Spleen (tissue), 11 donors: ENCODE results near the gene SEPTIN5. TPM values are rescaled to one million over a fixed set of nuclear protein-coding genes. Genes with fewer than 3 reads are reported as not detected.

Experiments used
- DNase-seq: peaks from one replicate; pipeline ENCODE4 v3.0.0-alpha.2; 2020
- H3K27ac ChIP-seq, 8 donors: fragments of 200-600 bp; sonication (generic) in 7 of 8; 1 replicate in 4 of 8; 2 replicates in 4 of 8; pipeline versions ENCODE4 v1.5.0 to v1.8.0; 2016 to 2021; ENCODE audit warnings: inconsistent platforms in 4 of 8, mild to moderate bottlenecking in 4 of 8, moderate library complexity in 1 of 8
- H3K27me3 ChIP-seq, 7 donors: fragments of 200-600 bp; sonication (generic) in 6 of 7; replicated peaks in 1 of 7; 1 replicate in 4 of 7; 2 replicates in 3 of 7; pipeline versions ENCODE4 v1.5.0 to v1.8.0; 2016 to 2021; ENCODE audit warnings: inconsistent platforms in 3 of 7, mild to moderate bottlenecking in 1 of 7
- H3K36me3 ChIP-seq, 6 donors: fragments of 200-600 bp; sonication (generic) in 5 of 6; 1 replicate in 4 of 6; 2 replicates in 2 of 6; pipeline versions ENCODE4 v1.5.0 to v1.8.0; 2016 to 2021; ENCODE audit warnings: inconsistent platforms in 2 of 6
- H3K4me1 ChIP-seq, 6 donors: fragments of 200-600 bp; sonication (generic) in 5 of 6; 1 replicate in 3 of 6; 2 replicates in 3 of 6; pipeline versions ENCODE4 v1.5.0 to v1.8.0; 2016 to 2021; ENCODE audit warnings: inconsistent platforms in 3 of 6
- H3K4me3 ChIP-seq, 8 donors: fragments of 200-600 bp; sonication (generic) in 7 of 8; 1 replicate in 4 of 8; 2 replicates in 4 of 8; pipeline versions ENCODE4 v1.5.0 to v1.8.0; 2016 to 2021; ENCODE audit warnings: inconsistent platforms in 4 of 8, mild to moderate bottlenecking in 4 of 8, moderate library complexity in 2 of 8
- H3K9me3 ChIP-seq, 8 donors: fragments of 200-600 bp; sonication (generic) in 7 of 8; 1 replicate in 4 of 8; 2 replicates in 4 of 8; pipeline versions ENCODE4 v1.5.0 to v1.8.0; 2016 to 2021; ENCODE audit warnings: inconsistent platforms in 4 of 8
- CTCF ChIP-seq, 11 experiments: fragments of 200-600 bp in 7 of 11; fragments of 450-650 bp in 4 of 11; sonication (generic) in 4 of 11; IDR thresholded peaks in 8 of 11; conservative IDR thresholded peaks in 3 of 11; 1 replicate in 7 of 11; 2 replicates in 4 of 11; pipeline versions ENCODE4 v1.4.0 to v1.8.0; 2016 to 2021; ENCODE audit warnings: antibody characterized with exemption in 11 of 11, inconsistent platforms in 4 of 11, mild to moderate bottlenecking in 1 of 11
- POLR2A ChIP-seq, 3 donors: fragments of 450-650 bp; IDR thresholded peaks; one replicate each; pipeline ENCODE4 v1.5.1; 2017; ENCODE audit warnings: antibody characterized with exemption in 3 of 3, mild to moderate bottlenecking in 1 of 3
- POLR2AphosphoS5 ChIP-seq, 3 donors: sonication (generic); formaldehyde crosslinking; IDR thresholded peaks; one replicate each; pipeline ENCODE4 v1.5.1; 2017; ENCODE audit warnings: antibody characterized with exemption in 3 of 3
- WGBS, 5 donors: extraction: QIAGEN DNeasy Blood & Tissue Kit in 3 of 5; methylation state at CpG; one replicate each; pipeline versions ENCODE4 v1.1.5 to v1.1.7; 2013 to 2018; 5-methylcytosine and 5-hydroxymethylcytosine counted together
- intact Hi-C: fragments of 100-400 bp; cut with DNase I; formaldehyde crosslinking; loops from one replicate; pipeline ENCODE4 v1.15.0; 2023; ENCODE audit warnings: low total_unique reads
- polyA plus RNA-seq, 3 donors: library from polyadenylated mRNA; stranded (reverse); fragments of 200-250 nt; gene quantifications; one replicate each; pipeline ENCODE4 v1.2.1, GENCODE V29; 2013
- total RNA-seq, 7 donors: library from RNA; depleted of rRNA in 3 of 7; stranded (reverse); fragments of >200 nt in 3 of 7; fragmentation: NEBNext Ultra II Directional in 4 of 7; extraction: Animal tissue kit (Norgen Biotek cat#: 25700) in 4 of 7; gene quantifications; one replicate each; pipeline versions ENCODE4 v1.1.0 to v1.2.1, GENCODE V29; 2016 to 2021
- donor health status: healthy with polysubstance abuse.
- donor health status: DM: no; HTN: no; CAD: no; lungs with moderate emphysema.
- donor health status: DM: no; HTN: no; CAD: no.
- donor health status: Bipolar disorder and iron deficiency.
- donor health status: healthy.
- donor health status: DM: no; HTN: no; CAD: no.
- donor health status: DM: yes; HTN: yes; CAD: no.

Gene SEPTIN5
- total and polyA plus RNA-seq, 10 donors = 4.0 to 19.2 (median 11.8) TPM

- Histone ChIP-seq H3K36me3 (no peaks in the 10 kb centered on the region), H3K4me1 (peaks cover 4 to 66% (median 53%) of the 10 kb centered on the region in 6 donors), H3K9me3 (no peaks in the 10 kb centered on the region), H3K4me3 (no peak overlapping the region), H3K27ac (no peak overlapping the region), H3K27me3 (peaks cover 9 to 98% (median 90%) of the 10 kb centered on the region in 7 donors)
- WGBS, 5 donors = 79 to 87% (median 82%) methylated on average over 18 to 34 of the region's 34 CpGs
- DNase-seq = no peak
- intact Hi-C loops = no loop called here
- no peak for TF ChIP-seq POLR2AphosphoS5 (IDR thresholded peaks at IDR 0.05)
- TF ChIP-seq CTCF (IDR thresholded peaks at IDR 0.05 in 8 of 11, conservative IDR thresholded peaks at IDR 0.05 in 3 of 11) = no peak
- TF ChIP-seq POLR2A (IDR thresholded peaks at IDR 0.05) = no peak
Observed at GRCh38 chr22:19762568-19763457, 48.5 kb downstream of the SEPTIN5 start.

GRCh38 chr22:19763458-19764298 is 49.4 kb downstream of the SEPTIN5 start:
- peaks cover 6 to 66% (median 57%) of the 10 kb centered on the region in 6 donors for H3K4me1 ChIP-seq
- intact Hi-C loops = no loop called here
- TF ChIP-seq POLR2A (IDR thresholded peaks at IDR 0.05) = no peak
- no peak for TF ChIP-seq CTCF (IDR thresholded peaks at IDR 0.05 in 8 of 11, conservative IDR thresholded peaks at IDR 0.05 in 3 of 11)
- TF ChIP-seq POLR2AphosphoS5 (IDR thresholded peaks at IDR 0.05) = no peak
- no peak overlapping the region for H3K27ac ChIP-seq
- H3K4me3 ChIP-seq = no peak overlapping the region
- peaks cover 9 to 98% (median 92%) of the 10 kb centered on the region in 7 donors for H3K27me3 ChIP-seq
- DNase-seq = no peak
- 66 to 79% (median 75%) methylated on average over 28 to 39 of the region's 39 CpGs for WGBS, 5 donors
- no peaks in the 10 kb centered on the region for H3K9me3 ChIP-seq
- H3K36me3 ChIP-seq = no peaks in the 10 kb centered on the region

- DNase-seq = no peak
Observed at GRCh38 chr22:19764299-19764593, 49.9 kb downstream of the SEPTIN5 start.

More at GRCh38 chr22:19764299-19764593, 49.9 kb downstream of the SEPTIN5 start:
- H3K4me1 ChIP-seq = peaks cover 6 to 66% (median 52%) of the 10 kb centered on the region in 6 donors
- no peaks in the 10 kb centered on the region for H3K9me3 ChIP-seq
- H3K27ac ChIP-seq = no peak overlapping the region
- no peak overlapping the region for H3K4me3 ChIP-seq
- TF ChIP-seq POLR2A (IDR thresholded peaks at IDR 0.05) (no peak), POLR2AphosphoS5 (IDR thresholded peaks at IDR 0.05) (no peak), CTCF (IDR thresholded peaks at IDR 0.05 in 8 of 11, conservative IDR thresholded peaks at IDR 0.05 in 3 of 11) (no peak)
- H3K36me3 ChIP-seq = no peaks in the 10 kb centered on the region
- H3K27me3 ChIP-seq = peaks cover 6 to 98% (median 92%) of the 10 kb centered on the region in 7 donors
- intact Hi-C loops = no loop called here
- WGBS, 5 donors = 71 to 81% (median 77%) methylated on average over 17 of the region's 17 CpGs
